Superior temporal gyrus (tissue), 1 donor: ENCODE data around the gene ZNF791.
A peak's percentile ranks its signal among the peaks of the same experiment; 100 is the strongest.
"Not testable (repeated sequence)": the region's sequence is repeated elsewhere in the genome, so short reads cannot be mapped to it uniquely, and the experiment has no call there.

Experiments
- DNase-seq: peaks from one replicate; pipeline ENCODE4 v3.0.0-alpha.2; 2016; ENCODE audit errors: extremely low spot score

ZNF791 gene

GRCh38 chr19:12629215-12629614 is 18.5 kb downstream of the ZNF791 start:
- no peak for DNase-seq

GRCh38 chr19:12636631-12637030 is 25.9 kb downstream of the ZNF791 start:
- DNase-seq = no peak

- no peak for DNase-seq
These were observed 28.0 kb downstream of the ZNF791 start for GRCh38 chr19:12638611-12639182.

- DNase-seq = peak; percentile 70
These were observed 29.3 kb downstream of the ZNF791 start for GRCh38 chr19:12639901-12640613.

GRCh38 chr19:12641456-12641855 is 30.7 kb downstream of the ZNF791 start:
- no peak for DNase-seq

GRCh38 chr19:12642506-12642905 is 31.8 kb downstream of the ZNF791 start:
- DNase-seq = no peak

- not testable (repeated sequence) for DNase-seq
These were observed 33.0 kb downstream of the ZNF791 start for GRCh38 chr19:12643716-12644115.

GRCh38 chr19:12646551-12646950 is 35.8 kb downstream of the ZNF791 start:
- DNase-seq = no peak

- DNase-seq = no peak
These were observed 36.3 kb downstream of the ZNF791 start for GRCh38 chr19:12647047-12647446.

GRCh38 chr19:12647490-12648071 is 36.9 kb downstream of the ZNF791 start:
- no peak for DNase-seq

GRCh38 chr19:12648088-12648487 is 37.4 kb downstream of the ZNF791 start:
- no peak for DNase-seq

- no peak for DNase-seq
These were observed 39.2 kb downstream of the ZNF791 start for GRCh38 chr19:12649941-12650340.

GRCh38 chr19:12652219-12652618 is 41.5 kb downstream of the ZNF791 start:
- DNase-seq = no peak

- no peak for DNase-seq
These were observed 44.8 kb downstream of the ZNF791 start for GRCh38 chr19:12655546-12655945.

GRCh38 chr19:12656899-12657571 is 46.3 kb downstream of the ZNF791 start:
- no peak for DNase-seq

- no peak for DNase-seq
These were observed 47.2 kb downstream of the ZNF791 start for GRCh38 chr19:12657966-12658365.

GRCh38 chr19:12660980-12661379 is 50.3 kb downstream of the ZNF791 start:
- DNase-seq = peak; percentile 74

- DNase-seq = no peak
These were observed 53.9 kb downstream of the ZNF791 start for GRCh38 chr19:12664406-12665280.

- DNase-seq = peak; percentile 12
These were observed 54.5 kb downstream of the ZNF791 start for GRCh38 chr19:12665281-12665573.

- DNase-seq = no peak
These were observed 55.0 kb downstream of the ZNF791 start for GRCh38 chr19:12665671-12666264.

GRCh38 chr19:12666265-12667048 is 55.7 kb downstream of the ZNF791 start, which contains the start of the genes MAN2B1 and WDR83:
MAN2B1 (minus strand) TSS chr19:12666742; CDS start chr19:12666701, 41 bp downstream.
WDR83 (plus strand) TSS chr19:12666807; CDS start chr19:12669791, 2,984 bp downstream.
- DNase-seq = peak; percentile 79
